ENCODE measurements around the gene EXOC6.

DNA sequence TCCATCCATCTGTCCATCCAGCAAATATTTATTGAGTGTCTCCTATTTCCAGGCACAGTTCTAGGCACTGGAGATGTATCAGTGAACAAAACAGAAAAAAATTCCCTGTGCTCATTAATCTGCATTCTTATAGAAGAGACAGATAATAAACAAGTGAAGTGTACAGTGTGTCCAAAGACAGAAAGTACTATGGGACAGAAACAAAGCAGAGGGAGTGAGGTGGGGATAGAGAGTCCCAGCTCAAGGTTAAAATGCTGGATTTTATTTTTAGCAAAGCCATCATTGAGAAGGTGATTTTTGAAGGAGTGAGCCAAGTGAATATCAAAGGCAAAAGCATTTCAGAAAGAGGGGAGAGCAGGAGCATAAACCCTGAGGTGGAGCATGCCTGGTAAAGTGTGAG is 21.8 kb upstream of the EXOC6 start:
- TF ChIP-seq YY1 (tag by site-specific recombination; IDR thresholded peaks at IDR 0.05) (no peak), ZNF184 (tag by site-specific recombination; IDR thresholded peaks at IDR 0.05) (no peak), ZNF146 (tag by site-specific recombination; IDR thresholded peaks at IDR 0.05) (no peak)
- TF ChIP-seq, protein P1, sequence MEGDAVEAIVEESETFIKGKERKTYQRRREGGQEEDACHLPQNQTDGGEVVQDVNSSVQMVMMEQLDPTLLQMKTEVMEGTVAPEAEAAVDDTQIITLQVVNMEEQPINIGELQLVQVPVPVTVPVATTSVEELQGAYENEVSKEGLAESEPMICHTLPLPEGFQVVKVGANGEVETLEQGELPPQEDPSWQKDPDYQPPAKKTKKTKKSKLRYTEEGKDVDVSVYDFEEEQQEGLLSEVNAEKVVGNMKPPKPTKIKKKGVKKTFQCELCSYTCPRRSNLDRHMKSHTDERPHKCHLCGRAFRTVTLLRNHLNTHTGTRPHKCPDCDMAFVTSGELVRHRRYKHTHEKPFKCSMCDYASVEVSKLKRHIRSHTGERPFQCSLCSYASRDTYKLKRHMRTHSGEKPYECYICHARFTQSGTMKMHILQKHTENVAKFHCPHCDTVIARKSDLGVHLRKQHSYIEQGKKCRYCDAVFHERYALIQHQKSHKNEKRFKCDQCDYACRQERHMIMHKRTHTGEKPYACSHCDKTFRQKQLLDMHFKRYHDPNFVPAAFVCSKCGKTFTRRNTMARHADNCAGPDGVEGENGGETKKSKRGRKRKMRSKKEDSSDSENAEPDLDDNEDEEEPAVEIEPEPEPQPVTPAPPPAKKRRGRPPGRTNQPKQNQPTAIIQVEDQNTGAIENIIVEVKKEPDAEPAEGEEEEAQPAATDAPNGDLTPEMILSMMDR (tag by site-specific recombination; IDR thresholded peaks at IDR 0.05), result no peak
- TF ChIP-seq, protein P2, sequence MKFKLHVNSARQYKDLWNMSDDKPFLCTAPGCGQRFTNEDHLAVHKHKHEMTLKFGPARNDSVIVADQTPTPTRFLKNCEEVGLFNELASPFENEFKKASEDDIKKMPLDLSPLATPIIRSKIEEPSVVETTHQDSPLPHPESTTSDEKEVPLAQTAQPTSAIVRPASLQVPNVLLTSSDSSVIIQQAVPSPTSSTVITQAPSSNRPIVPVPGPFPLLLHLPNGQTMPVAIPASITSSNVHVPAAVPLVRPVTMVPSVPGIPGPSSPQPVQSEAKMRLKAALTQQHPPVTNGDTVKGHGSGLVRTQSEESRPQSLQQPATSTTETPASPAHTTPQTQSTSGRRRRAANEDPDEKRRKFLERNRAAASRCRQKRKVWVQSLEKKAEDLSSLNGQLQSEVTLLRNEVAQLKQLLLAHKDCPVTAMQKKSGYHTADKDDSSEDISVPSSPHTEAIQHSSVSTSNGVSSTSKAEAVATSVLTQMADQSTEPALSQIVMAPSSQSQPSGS (tag by site-specific recombination; IDR thresholded peaks at IDR 0.05; ENCODE audit: low read depth), result no peak

Data from HEK293 (cell line).